Measurements from ENCODE around the gene SOS2.
A peak's percentile ranks its signal among the peaks of the same experiment; 100 is the strongest.

Gene SOS2

DNA sequence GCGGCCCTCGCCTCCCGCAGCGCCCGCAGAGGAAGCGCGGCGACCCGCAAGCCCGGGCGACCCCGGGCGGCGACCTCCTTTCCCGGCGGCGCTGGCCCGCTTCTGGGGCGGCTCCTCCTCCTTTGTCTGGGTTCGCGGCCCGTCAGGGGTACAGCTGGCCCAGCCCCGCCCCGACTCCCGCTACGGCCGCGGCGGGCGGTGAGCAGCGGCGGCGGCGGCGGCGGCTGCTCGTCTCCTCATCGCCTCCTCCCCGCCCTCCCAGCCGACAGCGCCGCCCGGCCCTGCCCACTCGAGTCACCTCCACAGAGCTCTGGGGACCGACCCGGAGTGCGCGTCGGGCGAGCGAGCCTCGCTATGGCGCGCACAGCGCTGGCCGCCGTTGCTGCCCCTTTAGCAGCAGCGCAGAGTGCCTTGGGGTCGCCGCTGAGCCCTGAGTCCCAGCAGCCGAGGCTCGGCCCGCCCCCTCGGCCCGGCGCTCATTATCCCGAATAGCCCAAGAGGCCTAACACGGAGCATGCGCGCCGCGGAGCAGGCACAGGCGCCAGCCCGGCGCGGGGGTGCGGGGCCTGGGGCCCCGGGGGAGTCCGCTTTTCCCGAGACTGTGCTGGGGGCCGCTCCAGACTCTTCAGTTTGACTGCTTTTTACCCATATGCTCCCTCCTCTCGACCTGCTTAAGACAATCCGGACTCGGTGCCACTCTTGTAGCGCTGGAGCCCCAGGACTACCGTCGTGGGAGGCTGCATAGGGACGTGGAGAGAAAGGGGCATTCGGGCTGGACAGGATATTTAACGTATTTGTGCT, at the start of gene SOS2:
Gene SOS2, minus strand, starts transcription at position 104 of the 801 bp plus-strand sequence. CDS start 295 bp downstream, outside the sequence.
- DNase-seq, result peak; percentile 87

DNA sequence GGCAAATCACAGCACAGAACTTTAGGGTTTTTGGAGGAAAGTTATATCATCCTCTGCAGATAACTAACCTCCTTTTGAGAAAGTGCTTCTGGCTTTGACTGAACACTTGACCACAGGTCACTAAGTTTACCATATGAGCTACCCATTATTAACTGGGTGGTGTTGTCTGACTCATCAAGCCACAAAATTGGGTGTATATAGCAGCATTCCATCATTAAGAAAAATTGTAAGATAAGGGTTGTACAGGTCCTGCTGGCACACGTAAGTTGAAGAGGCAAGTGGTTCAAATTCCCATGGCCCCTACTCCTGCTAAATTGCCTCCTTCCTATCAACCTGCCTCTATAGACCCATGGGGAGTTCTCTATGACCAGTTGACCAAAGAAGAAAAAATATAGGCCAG, 41.1 kb upstream of the SOS2 start:
- peak; percentile 12 for DNase-seq

DNA sequence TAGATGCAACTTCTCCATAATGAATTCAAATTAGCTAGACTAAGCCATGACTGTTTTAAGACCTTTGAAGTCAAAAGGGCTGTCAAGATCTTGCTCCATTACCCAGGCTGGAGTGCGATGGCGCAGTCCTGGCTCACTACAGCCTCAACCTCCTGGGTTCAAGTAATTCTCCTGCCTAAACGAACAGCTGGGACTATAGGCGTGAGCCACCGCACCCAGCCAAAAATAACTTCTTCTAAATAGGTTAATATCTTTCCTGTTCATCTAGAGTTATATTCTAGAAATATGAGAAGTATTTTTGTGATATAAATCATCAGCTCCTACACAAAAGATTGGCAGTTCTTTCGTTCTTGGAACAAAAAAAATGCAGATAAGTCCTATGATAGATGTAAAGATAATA, 39.6 kb upstream of the SOS2 start:
- DNase-seq, result no peak

DNA sequence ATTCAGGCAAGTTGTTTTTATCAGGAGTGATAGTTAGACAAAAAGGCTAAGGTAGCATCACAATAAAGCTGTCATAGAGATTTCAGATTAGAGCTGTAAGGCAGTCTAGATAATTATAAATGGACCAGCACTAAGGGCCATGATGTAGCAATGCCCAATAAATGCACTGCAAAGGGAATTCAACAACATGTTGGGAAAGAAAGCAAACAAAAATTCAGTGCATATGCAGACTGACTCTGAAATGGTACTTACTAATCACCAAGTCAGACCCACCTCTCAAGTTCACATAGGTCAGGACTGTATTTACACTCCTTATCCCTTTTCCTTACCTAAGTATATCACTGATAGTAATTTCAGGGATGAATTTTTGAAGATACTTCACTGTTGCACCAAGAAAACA, 33.7 kb upstream of the SOS2 start:
- no peak for DNase-seq

DNA sequence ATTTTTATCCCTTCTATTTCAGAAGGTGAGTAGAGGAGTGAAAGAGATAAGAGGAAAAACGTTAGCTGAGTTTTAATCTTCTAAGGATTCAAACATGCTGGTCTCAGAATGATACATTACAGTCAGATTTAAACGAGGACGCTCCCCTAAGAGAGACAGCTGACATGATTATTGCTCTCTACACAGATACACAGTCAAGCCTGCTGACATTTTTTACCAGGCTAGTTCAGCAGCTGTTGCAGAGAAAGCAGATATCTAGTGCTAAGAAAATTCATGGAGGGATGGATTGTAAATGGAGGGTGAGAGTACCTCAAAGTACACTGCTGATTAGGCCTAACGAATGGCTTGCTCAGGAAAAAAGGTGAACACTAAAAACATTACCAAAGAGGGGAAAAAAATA, 31.9 kb upstream of the SOS2 start:
- DNase-seq, result no peak

DNA sequence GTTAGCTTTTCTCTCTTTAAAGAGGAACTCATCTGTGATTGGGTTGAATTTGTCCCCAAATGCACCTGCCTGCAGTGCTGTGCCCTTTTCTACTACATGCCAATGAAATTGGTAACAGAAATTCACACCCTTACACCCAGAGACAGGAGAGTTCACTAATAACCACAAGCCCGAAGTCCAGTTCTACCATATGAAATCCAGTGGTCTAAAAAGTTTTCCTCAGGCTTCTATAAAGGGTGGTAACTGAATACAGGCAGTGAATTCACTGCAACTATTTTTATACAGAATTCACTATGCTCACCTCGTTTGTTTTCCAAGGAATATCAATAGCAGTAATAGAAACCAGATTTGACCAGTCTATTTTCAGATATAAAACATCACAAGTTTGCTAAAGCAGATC, 31.5 kb upstream of the SOS2 start:
- DNase-seq, result no peak

DNA sequence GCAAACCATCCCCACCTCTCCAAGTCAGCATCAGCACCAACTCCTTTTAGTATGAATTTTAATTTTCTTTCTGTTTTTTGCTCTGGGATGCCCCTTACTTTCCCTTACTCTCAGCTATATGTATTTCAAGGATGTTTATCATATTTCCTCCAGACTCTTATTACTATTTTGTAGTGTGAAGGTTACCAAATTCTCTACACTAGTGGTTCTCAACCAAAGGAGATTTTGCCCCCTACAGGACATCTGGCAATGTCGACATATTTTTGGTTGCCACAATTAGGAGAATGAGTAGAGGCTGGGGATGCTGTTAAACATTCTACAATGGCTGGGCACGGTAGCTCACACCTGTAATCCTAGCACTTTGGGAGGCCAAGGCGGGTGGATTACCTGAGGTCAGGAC, 29.1 kb upstream of the SOS2 start:
- DNase-seq, result peak; percentile 13

DNA sequence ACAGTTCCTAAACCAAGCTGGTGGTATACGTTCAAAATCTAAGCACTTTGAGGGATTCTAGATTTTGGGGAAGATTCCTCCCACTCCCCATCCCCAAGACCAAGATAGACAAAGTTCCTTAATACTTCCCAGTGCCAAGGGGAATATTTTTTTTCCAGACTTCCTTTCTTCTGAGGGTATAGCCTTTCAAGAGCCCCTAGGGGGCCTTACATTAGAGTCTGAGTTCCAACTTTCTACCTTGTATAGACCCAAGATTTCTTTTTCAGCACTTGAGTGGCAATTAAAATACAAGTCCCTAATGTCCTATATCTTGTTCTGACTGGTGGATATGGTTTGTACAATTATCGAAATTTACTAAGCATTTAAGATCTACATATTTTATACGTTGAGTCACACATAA, 28.7 kb upstream of the SOS2 start:
- no peak for DNase-seq

DNA sequence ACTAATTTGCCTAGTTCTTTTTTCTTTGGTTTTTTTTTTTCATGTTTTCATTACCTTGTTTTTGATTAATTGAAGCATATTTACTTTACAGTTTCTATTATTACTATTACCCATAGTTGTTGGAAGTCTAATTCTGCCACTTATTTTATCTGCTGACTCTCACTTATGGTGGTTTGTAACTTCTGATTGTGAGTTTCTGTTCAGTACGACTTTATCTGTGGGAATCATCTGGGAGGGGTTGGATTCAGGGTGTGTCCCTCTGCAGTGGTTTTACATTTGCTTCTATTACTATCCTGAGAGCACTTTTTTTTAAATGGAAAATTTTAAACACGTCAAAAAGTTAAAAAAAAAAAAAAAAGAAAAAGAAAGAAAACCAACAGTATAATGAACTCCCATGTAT, 26.4 kb upstream of the SOS2 start:
- no peak for DNase-seq

DNA sequence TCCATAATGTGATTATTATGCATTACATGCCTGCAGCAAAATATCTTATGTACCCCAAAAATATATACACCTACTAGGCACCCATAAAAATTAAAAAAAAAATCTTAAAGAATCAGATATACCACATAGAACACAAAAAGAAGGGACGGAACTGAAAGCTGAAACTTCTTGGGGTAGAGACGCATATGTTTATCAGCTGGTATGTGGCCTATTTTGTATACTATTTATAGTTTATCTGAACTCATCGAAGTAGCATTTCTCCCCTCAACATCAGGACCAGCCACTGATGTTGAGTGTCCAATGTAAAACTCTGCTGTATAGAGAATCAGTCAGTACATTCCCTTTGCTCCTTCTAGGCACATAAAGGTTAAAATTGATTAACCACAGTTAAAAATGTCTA, 22.9 kb upstream of the SOS2 start:
- no peak for DNase-seq

DNA sequence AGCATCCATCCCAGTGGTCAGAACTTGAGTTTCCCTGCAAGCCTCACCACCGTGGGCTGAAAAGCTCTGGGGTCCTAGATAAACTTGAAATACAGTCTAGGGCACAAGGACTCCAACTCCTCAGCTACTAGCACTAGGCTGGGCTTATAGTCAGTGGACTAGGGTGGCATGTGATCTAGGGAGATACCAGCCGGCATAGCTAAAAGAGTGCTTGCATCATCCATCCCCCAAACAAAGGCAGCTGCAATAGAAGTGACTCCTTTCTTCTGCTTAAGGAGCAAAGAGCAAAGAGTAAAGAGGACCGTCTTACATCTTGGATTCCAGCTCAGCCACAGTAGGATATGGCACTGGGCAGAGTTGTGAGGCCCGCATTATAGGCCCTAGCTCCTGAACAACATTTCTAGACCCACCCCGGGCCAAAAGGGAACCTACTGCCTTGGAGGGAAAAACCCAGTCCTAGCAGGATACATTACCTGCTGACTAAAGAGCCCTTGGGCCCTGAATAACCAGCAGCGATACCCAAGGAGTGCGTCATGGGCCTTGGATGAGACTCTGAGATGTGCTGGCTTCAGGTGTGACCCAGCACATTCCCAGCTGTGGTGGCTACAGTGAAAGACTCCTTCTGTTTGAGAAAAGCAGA, 17.9 kb upstream of the SOS2 start:
- DNase-seq, result no peak

DNA sequence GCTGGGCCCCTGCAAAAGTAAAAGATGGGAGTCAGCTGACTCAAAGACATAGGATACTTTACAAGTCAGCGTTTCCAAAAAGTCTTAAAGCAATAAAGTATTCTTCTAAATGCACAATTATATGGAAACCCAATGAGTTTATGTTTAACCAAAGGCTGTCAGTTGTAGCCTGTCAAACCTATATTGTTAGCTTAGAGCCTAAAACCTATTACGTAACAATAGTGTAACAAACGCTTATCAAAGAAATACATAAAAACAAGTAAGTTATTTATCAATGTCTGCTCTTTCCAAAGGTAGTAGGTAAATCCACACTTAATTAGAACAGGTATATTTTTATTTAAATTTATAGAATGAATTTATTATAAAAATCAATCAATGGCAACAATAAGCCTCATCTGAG, 15.9 kb upstream of the SOS2 start:
- DNase-seq, result no peak

DNA sequence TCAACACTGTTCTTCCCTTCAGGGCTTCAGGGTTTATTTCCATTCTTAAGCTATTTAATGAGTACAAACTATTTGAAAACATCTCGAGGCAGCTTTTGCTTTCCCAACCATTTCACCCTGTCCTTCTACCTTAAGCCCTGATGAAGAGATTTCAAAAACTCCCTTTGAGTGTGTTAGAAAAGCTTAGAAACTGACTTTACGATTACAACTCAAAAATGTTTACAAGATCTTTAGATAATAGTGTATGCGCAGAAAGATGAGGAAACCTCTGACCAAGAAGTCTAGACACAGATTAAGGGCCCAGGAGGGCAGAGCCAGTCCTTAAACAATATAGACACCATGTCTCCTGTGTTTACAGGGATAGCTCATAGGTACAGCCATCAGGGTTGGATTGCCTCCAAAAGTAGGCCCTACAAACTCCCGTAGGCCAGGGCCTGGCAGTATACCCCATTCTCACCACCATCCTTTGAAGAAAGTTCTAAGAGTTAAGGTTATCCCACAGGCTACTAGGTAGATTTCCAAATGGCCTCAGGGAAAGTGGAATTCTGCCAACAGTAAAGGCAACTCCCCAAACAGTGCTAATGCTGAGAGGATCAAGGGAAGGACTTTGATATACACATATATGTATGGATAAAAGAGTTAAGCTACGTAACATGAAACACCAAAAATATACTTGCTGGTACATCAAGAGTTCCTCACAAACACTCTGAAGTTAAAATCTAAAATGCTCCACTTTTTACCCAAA, 11.4 kb upstream of the SOS2 start:
- peak; percentile 60 for DNase-seq

DNA sequence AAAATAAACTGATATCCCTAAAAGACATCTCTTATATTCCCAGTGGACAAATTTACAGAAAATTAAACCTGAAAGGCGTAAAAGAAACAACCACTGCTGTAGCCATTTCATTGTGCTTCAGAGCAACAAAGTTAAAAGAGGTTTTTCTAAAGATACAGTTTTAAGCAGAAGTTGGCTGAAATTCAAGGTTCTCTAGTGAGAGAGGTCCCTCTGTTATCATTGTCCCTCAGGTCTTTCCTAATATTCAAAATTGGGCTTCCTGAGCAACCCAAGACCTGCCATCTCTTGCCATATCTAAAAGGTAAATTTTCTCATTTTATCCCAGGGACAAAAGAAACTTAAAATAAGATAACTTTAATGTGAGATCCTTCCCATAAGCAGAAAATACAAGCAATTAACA, 10.7 kb upstream of the SOS2 start:
- DNase-seq, result no peak

DNA sequence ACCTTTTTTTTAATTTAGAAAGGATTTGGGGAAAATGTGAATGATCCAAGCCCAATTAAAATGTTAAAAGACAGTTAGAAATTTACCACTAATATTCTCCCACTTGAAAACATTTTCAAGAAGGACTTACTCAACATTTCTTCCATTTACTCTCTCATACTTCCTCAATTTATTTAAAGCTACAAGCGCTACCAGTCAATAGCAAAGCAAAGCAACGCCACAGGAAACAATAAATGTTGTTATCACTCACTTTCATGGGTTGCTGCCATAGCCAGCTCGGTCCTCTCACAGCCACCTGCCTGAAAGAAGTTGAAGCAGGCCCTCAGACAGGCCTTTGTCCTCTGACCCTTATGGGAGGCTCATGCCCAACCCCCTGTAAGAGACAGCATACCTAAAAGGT, 6.0 kb upstream of the SOS2 start:
- DNase-seq, result no peak

DNA sequence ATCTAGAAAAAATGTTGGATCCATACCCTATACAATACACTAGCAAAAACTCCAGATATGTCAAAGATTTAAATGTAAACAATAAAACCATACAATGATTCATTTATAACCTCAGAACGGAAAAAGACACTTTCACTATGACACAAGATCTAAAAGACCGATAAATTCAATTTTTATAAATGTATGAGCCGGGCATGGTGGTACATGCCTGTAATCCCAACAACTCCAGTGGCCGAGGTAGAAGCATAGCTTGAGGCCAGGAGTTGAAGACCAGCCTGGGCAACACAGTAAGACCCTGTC, 2.5 kb upstream of the SOS2 start:
- DNase-seq, result no peak

DNA sequence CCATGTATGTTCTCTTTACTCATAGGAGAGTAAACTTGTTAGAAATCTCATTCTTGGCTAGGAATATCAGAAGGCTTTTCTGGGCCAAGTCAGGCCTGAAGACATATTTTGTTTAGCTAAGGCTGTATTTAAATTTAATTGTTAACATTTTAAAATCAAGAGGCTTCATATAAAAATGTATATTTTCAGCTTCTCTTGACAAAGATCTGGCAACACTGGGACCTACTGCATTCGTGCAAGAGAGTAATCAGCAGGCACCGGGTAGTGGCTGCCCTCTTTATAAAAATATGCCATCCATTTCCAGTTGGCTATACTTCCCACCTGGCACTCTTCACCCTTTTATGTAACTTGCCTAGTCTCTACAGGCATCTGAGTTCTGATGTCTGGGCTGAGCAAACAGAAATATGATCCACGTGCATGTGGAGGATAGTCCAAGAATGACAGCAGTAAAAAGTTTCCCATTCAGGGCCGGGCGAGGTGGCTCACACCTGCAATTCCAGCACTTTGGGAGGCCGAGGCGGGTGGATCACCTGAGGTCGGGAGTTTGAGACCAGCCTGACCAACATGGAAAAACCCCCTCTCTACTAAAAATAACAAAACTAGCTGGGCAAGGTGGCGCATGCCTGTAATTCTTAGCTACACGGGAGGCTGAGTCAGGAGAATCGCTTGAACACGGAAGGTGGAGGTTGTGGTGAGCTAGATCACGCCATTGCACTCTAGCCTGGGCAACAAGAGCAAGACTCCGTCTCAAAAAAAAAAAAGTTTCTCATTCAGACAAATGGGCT, 2.0 kb upstream of the SOS2 start:
- DNase-seq, result no peak

DNA sequence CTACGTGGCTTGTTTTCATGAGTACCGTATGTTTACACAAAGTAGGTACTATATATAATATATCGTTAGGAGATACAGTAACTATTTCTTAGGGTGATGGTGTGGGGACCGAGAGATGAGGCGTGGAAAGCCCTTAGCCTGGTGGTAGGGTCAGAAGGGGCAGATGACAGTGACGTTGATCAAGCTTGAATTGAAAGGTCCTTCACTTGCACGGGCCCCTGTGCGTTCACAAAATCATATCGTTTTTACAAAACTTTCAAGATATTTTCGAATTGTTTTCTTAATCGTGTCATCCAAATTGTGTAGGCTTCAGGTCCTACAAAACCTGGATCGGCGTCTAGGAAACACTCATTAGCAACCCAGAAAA, 881 bp upstream of the SOS2 start:
- DNase-seq, result no peak

DNA sequence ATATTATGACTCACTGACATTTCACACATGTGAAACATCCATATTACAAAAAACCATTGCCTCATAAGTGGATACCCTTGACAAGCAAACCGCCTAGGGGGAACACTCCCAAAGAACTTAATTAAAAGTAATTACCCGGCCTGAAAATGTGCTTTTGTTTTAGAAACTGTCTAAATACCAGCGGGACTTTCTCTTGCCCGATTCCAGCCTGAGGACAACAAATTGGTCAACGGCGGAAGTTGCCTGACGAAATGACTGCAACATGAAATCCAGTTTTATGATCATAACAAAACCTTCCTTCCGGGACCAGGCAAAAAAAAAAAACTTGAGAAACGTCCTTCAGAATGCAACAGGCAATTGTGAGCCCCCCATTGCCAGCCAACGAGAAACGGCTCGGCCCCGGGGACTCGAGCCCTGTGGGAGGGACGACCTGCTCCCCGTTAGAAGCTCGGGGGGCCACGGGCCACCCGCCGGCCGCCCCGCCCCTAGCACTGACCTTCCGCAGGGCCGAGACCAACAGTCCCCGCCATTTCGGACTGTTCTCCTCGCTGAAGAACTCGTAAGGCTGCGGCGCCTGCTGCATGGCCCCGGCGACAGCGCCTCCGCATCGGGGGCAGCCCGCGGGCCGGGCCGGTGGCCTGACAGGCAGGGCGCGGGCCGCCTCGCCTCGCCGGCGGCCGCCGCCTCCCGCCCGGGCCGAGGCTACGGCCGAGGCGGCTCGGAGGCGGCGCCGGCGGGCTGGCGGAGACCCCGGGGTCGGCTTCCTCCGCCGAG, 490 bp downstream of the SOS2 start:
- peak; percentile 33 for DNase-seq

DNA sequence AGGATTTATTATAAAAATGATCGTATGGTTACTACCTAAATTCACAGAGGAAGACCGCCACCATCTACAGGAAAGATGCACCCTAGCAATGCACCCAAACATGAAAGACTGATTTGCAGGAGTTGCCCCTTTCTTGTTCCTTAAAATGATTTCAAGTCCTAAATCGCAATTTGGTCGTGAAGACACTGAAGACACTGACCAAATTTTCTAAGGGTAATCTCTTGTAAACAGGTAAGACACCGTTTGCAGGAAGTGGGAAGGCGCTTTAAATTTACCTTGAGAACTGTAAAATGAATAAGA, 1.0 kb downstream of the SOS2 start:
- no peak for DNase-seq

DNA sequence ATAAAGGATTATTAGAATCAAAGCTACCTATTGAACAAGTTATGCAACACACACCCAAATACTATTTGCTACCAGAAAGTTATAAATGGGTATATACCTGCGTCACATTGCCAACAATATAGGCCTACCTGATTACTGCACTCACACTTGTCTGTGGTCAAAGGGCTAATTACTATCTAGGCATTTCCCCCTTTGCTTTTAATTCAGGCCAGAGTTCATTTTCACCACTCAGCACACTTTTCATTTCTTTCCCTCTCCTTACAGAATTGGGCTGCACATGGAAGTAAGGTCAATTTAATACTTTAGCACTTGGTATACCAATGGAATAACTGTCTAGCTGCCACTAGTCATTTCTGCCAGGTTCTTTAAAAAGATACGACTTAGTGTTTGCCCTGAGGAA, 1.7 kb downstream of the SOS2 start:
- no peak for DNase-seq

DNA sequence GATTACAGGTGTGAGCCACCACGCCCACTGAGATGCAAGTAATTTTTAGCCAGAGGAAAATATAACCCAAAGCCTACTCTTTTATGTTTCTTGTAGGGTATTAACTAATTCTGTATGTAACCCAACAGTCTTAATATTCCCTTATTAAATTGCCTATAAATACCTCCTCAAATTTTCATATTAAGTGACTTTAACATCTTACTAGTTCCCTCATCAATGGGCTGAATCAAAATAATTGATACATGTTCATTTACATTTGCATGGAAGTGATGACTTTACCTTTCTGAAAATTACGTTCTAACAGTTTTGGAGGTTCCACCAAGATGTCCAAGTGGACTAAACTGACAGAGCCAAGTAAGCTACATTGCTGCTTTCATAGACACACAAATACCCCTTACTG, 3.1 kb downstream of the SOS2 start:
- DNase-seq, result no peak

DNA sequence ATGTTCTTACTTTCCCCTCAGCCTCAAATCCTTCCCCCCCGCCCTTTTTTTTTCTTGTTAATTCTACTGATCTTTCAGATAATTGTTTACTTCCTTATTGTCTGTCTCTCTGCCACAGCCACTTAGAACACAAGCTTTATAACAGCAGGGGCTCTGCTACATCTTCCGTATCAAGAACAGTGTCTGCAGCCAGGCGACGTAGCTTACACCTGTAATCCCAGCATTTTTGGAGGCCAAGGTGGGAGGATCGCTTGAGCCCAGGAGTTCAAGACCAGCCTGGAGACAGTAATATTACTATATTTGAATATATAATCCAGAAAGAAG, 5.4 kb downstream of the SOS2 start:
- no peak for DNase-seq
